Left ventricle myocardium inferior (tissue), 1 donor: Measurements from ENCODE around the gene RREB1. TPM values are rescaled to one million over a fixed set of nuclear protein-coding genes. Genes with fewer than 3 reads are reported as not detected.

Experiments
- DNase-seq: peaks from one replicate; pipeline ENCODE4 v3.0.0-alpha.2; 2020
- H3K27ac ChIP-seq: fragments of 200-600 bp; replicated peaks from 2 replicates; pipeline ENCODE4 v1.8.0; 2021
- H3K27me3 ChIP-seq: fragments of 200-600 bp; 2 replicates; pipeline ENCODE4 v1.8.0; 2021; ENCODE audit warnings: low read depth
- H3K36me3 ChIP-seq: fragments of 200-600 bp; 2 replicates; pipeline ENCODE4 v1.8.0; 2021
- H3K4me1 ChIP-seq: fragments of 200-600 bp; 2 replicates; pipeline ENCODE4 v1.8.0; 2021
- H3K4me3 ChIP-seq: fragments of 200-600 bp; 2 replicates; pipeline ENCODE4 v1.8.0; 2021; ENCODE audit warnings: mild to moderate bottlenecking, moderate library complexity
- H3K9me3 ChIP-seq: fragments of 200-600 bp; replicated peaks from 2 replicates; pipeline ENCODE4 v1.8.0; 2021
- CTCF ChIP-seq: fragments of 200-600 bp; IDR thresholded peaks from 2 replicates; pipeline ENCODE4 v1.8.0; 2021; ENCODE audit warnings: antibody characterized with exemption, mild to moderate bottlenecking, borderline replicate concordance
- intact Hi-C: fragments of 100-400 bp; cut with micrococcal nuclease; formaldehyde crosslinking; loops from one replicate; pipeline ENCODE4 v1.11.0; 2022
- total RNA-seq: library from RNA; stranded (reverse); fragmentation: NEBNext Ultra II Directional; extraction: Animal tissue kit (Norgen Biotek cat#: 25700); gene quantifications from one replicate; pipeline ENCODE4 v1.2.1, GENCODE V29; 2021
- donor health status: DM: no; HTN: yes; CAD: no; lungs with severe emphysema.

The RREB1 gene
- total RNA-seq, 1 donor from 2014 or later: 33.3 TPM

- Histone ChIP-seq H3K27me3 (no peaks in the 10 kb centered on the region), H3K27ac (peak overlapping the region; percentile 67), H3K36me3 (no peaks in the 10 kb centered on the region), H3K4me3 (no peak overlapping the region), H3K9me3 (no peaks in the 10 kb centered on the region), H3K4me1 (peaks cover 95% of the 10 kb centered on the region)
- no peak for TF ChIP-seq CTCF
- DNase-seq: no peak
- intact Hi-C loops: no loop called here
Observed at GRCh38 chr6:7159790-7160525, 52.2 kb downstream of the RREB1 start.

- H3K9me3 ChIP-seq: no peaks in the 10 kb centered on the region
- no peaks in the 10 kb centered on the region for H3K36me3 ChIP-seq
- DNase-seq: no peak
- H3K4me3 ChIP-seq: no peak overlapping the region
- peaks cover 95% of the 10 kb centered on the region for H3K4me1 ChIP-seq
- TF ChIP-seq CTCF: no peak
- intact Hi-C loops: no loop called here
- no peak overlapping the region for H3K27ac ChIP-seq
- H3K27me3 ChIP-seq: no peaks in the 10 kb centered on the region
Observed at GRCh38 chr6:7161253-7161623, 53.5 kb downstream of the RREB1 start.

GRCh38 chr6:7161845-7162244, 54.1 kb downstream of the RREB1 start:
- no peaks in the 10 kb centered on the region for H3K36me3 ChIP-seq
- no peak for TF ChIP-seq CTCF
- no peaks in the 10 kb centered on the region for H3K27me3 ChIP-seq
- intact Hi-C loops: no loop called here
- H3K27ac ChIP-seq: no peak overlapping the region
- peaks cover 95% of the 10 kb centered on the region for H3K4me1 ChIP-seq
- H3K9me3 ChIP-seq: no peaks in the 10 kb centered on the region
- no peak overlapping the region for H3K4me3 ChIP-seq
- no peak for DNase-seq

GRCh38 chr6:7163661-7164071, 55.9 kb downstream of the RREB1 start:
- Histone ChIP-seq H3K36me3 (no peaks in the 10 kb centered on the region), H3K27me3 (no peaks in the 10 kb centered on the region), H3K4me3 (no peak overlapping the region), H3K9me3 (no peaks in the 10 kb centered on the region), H3K4me1 (peaks cover 95% of the 10 kb centered on the region), H3K27ac (no peak overlapping the region)
- intact Hi-C loops: no loop called here
- no peak for DNase-seq
- TF ChIP-seq CTCF: no peak

GRCh38 chr6:7164536-7165001, 56.8 kb downstream of the RREB1 start:
- Histone ChIP-seq H3K9me3 (no peaks in the 10 kb centered on the region), H3K4me1 (peaks cover 95% of the 10 kb centered on the region), H3K4me3 (no peak overlapping the region), H3K27me3 (no peaks in the 10 kb centered on the region), H3K36me3 (no peaks in the 10 kb centered on the region), H3K27ac (peak overlapping the region; percentile 58)
- intact Hi-C loops: no loop called here
- TF ChIP-seq CTCF: no peak
- no peak for DNase-seq
